NCI-H82 (cell line): ENCODE results near the gene CEACAM20.
"Not testable (repeated sequence)": the region's sequence is repeated elsewhere in the genome, so short reads cannot be mapped to it uniquely, and the experiment has no call there.

Source experiments
- DNase-seq: peaks from one replicate; lab custom pipeline; 2025; lab: John Stamatoyannopoulos, UW

CEACAM20 gene

DNA sequence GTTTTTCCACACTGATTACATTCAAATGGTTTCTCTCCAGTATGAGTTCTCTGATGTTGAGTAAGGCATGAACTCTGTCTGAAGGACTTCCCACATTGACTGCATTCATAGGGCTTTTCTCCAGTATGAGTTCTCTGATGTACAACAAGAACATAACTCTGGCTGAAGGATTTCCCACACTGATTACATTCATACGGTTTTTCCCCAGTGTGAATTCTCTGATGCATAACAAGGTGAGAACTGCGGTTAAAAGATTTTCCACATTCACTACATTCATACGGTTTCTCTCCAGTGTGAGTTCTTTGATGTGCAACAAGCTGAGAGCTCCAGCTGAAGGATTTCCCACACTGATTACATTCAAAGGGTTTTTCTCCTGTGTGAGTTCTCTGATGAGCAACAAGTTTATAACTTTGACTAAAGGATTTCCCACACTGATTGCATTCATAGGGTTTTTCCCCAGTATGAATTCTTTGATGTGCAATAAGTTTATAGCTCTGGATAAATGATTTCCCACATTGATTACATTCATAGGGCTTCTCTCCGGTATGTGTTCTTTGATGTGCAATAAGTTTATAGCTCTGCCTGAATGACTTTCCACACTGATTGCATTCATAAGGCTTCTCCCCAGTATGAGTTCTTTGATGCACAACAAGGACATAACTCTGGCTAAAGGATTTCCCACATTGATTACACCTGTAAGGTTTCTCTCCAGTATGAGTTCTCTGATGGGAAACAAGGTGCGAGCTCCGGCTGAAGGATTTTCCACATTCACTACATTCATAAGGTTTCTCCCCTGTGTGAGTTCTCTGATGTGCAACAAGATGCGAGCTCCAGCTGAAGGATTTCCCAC lies 52.7 kb downstream of the CEACAM20 start:
- peak; percentile 56 for DNase-seq

DNA sequence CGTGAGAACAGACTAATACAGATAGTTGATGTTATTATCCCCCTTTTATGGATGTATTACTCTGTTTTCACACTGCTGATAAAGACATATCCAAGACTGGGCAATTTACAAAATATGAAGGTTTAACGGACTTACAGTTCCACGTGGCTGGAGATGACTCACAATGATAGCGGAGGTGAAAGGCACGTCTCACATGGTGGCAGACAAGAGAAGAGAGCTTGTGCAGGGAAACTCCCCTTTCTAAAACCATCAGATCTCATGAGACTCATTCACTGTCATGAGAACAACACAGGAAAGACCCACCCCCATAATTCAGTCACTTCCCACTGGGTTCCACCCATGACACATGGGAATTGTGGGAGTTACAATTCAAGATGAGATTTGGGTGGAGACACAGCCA lies 60.7 kb downstream of the CEACAM20 start:
- DNase-seq, result not testable (repeated sequence)

DNA sequence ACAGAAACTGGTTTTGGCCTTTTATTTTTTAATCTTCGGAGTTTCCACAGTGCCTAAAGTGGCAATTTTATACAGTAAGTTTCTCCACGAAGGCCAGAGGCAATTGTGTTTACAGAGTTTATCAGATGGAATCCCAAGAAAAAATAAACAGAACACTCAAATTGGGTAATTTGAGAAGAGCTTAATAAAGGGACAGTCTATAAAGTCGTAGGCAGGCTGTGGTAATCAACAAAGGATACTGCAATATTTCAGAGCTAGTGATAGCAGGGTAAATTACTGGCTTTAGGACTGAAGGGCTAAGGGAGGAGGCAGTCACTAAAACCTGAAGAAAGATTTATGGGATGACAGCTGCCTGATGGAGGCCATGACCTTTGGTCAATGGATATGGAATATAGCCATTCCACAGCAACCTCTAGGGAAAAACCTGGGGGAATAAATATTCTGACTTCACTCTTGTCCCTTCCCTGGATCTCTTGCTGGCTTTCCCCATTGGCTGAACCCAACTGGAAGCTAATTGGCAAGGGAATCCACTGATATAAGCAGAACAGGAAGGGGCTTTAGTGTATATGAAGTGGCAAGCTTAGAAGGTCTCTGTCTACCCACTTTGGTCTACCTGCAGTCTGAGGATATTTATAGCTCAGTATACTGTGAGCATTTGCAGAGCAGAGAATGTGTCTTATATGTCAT lies 66.7 kb downstream of the CEACAM20 start:
- not testable (repeated sequence) for DNase-seq
